ENCODE results near the gene SLC7A9.
"Not testable (repeated sequence)": the region's sequence is repeated elsewhere in the genome, so short reads cannot be mapped to it uniquely, and the experiment has no call there.

SLC7A9 gene

DNA sequence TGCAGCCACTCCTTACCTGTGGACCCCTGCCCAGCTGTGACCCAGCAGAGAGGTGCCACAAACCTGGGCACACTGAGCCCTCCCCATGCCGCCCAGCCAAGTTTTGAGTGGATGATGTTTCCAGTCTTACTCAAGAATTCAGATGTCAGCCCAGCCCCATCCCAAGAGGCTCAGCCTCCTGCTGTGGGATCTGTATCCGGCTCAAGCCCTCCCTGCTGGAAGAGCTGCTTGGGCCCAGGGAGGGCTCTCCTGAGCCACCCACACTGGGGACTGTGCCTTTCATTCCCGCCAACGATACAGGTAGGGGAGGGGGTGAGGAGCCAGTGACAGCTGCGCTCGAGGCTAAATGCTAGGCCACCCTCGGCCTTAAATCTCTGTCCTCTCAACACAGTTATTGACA lies 5.9 kb upstream of the SLC7A9 start:
- H3K4me3 ChIP-seq (ENCODE audit: low read length in 2 of 2), result no peak overlapping the region
- peaks cover 4 to 8% of the 10 kb centered on the region in 2 donors for H3K27me3 ChIP-seq (ENCODE audit: control insufficient read depth in 2 of 2, insufficient read depth in 2 of 2, low read length in 2 of 2)

DNA sequence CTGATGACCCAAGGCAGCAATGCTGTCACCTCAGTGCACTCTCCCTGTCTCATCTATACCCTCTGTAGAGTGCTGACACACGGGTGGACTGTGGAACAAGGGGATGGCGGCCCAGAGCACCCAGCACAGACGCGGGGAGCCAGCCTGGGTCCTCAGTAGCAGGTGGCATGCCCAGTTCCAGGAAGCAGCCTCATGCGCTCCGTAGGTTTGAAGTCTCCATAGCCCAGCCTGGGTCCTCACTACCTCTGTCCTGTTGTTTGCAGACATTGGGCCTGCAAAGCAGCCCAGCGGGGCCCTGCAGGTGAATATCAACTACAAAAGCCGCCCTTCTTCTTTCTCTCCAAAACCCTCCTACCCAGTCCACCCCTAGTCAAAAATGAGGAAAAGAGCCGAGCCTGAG lies 5.0 kb upstream of the SLC7A9 start:
- H3K27me3 ChIP-seq (ENCODE audit: control insufficient read depth in 2 of 2, insufficient read depth in 2 of 2, low read length in 2 of 2), result peaks cover 4 to 9% of the 10 kb centered on the region in 2 donors
- H3K27ac ChIP-seq (ENCODE audit: low read depth in 2 of 2, low read length in 2 of 2), result no peak overlapping the region
- H3K9ac ChIP-seq (ENCODE audit: low read depth in 1 of 2, low read length in 2 of 2), result no peak overlapping the region
- H3K4me1 ChIP-seq (ENCODE audit: control insufficient read depth in 2 of 2, insufficient read depth in 2 of 2, low read length in 2 of 2), result peaks cover 9 to 26% of the 10 kb centered on the region in 2 donors
- H3K9me3 ChIP-seq (ENCODE audit: control insufficient read depth in 2 of 2, low read length in 2 of 2), result no peaks in the 10 kb centered on the region
- no peak overlapping the region for H3K4me3 ChIP-seq (ENCODE audit: low read length in 2 of 2)
- H3K36me3 ChIP-seq (ENCODE audit: control insufficient read depth in 2 of 2, insufficient read depth in 2 of 2, low read length in 2 of 2), result no peaks in the 10 kb centered on the region

More for the DNA sequence above, 5.9 kb upstream of the SLC7A9 start:
- Histone ChIP-seq H3K27ac (ENCODE audit: low read depth in 2 of 2, low read length in 2 of 2) (no peak overlapping the region), H3K36me3 (ENCODE audit: control insufficient read depth in 2 of 2, insufficient read depth in 2 of 2, low read length in 2 of 2) (no peaks in the 10 kb centered on the region), H3K4me1 (ENCODE audit: control insufficient read depth in 2 of 2, insufficient read depth in 2 of 2, low read length in 2 of 2) (peaks cover 9 to 26% of the 10 kb centered on the region in 2 donors), H3K9me3 (ENCODE audit: control insufficient read depth in 2 of 2, low read length in 2 of 2) (no peaks in the 10 kb centered on the region), H3K9ac (ENCODE audit: low read depth in 1 of 2, low read length in 2 of 2) (no peak overlapping the region)

DNA sequence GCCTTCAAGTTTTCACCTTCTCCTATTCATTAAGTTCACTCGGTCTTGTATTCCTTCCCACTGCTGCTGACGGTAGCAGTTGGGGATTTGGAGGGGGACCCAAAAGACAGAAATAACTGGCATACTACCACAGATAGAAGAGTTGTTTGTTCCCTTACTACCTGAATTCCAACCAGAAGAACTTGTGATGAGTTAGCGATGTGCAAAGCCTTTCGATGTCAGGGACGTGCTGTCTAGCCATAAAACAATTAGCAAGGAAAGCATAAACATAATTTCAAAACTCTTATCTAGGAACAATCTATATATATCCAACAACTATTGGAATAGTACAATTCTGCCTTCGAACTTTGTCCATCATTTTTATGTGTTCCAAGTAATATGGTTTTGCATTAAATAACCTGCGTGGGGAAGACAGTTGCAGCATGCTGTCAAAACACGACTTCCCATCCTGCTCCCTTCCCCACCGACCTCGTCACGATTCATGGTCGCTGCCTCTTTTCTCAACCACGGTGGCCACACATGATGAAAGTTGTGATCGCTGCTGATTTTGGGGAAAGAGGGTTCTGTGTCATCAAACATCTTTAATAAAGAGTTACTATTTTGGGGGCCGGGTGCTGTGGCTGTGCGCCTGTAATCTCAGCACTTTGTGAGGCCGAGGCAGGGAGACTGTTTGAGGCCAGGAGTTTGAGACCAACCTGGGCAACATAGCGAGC lies 3.8 kb upstream of the SLC7A9 start:
- Histone ChIP-seq H3K4me1 (ENCODE audit: control insufficient read depth in 2 of 2, insufficient read depth in 2 of 2, low read length in 2 of 2) (peaks cover 9 to 26% of the 10 kb centered on the region in 2 donors), H3K27me3 (ENCODE audit: control insufficient read depth in 2 of 2, insufficient read depth in 2 of 2, low read length in 2 of 2) (peaks cover 4 to 9% of the 10 kb centered on the region in 2 donors), H3K4me3 (ENCODE audit: low read length in 2 of 2) (no peak overlapping the region), H3K9me3 (ENCODE audit: control insufficient read depth in 2 of 2, low read length in 2 of 2) (no peaks in the 10 kb centered on the region), H3K9ac (ENCODE audit: low read depth in 1 of 2, low read length in 2 of 2) (no peak overlapping the region), H3K27ac (ENCODE audit: low read depth in 2 of 2, low read length in 2 of 2) (no peak overlapping the region), H3K36me3 (ENCODE audit: control insufficient read depth in 2 of 2, insufficient read depth in 2 of 2, low read length in 2 of 2) (no peaks in the 10 kb centered on the region)

DNA sequence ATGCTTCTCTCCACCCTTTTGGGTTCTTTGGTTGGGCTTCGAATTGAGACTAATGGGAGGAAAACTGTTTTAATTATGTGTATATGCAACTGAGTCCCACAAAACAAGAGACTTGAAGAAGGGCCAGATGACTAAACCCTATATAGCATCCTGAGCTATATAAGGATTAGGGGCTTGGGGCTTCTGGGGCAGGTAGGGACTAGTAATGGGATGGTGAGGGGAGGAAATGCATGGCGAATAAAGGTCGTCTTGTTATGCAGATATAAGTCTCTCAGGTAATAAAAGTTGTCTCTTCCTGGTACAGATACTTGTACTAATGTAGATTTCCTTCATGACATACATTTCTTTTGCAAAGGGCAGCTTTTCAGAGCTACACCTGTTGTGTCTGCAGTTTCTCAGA lies 2.8 kb upstream of the SLC7A9 start:
- H3K27me3 ChIP-seq (ENCODE audit: control insufficient read depth in 2 of 2, insufficient read depth in 2 of 2, low read length in 2 of 2), result peaks cover 4 to 9% of the 10 kb centered on the region in 2 donors
- no peaks in the 10 kb centered on the region for H3K9me3 ChIP-seq (ENCODE audit: control insufficient read depth in 2 of 2, low read length in 2 of 2)
- H3K4me3 ChIP-seq (ENCODE audit: low read length in 2 of 2), result no peak overlapping the region
- no peak overlapping the region for H3K27ac ChIP-seq (ENCODE audit: low read depth in 2 of 2, low read length in 2 of 2)
- H3K4me1 ChIP-seq (ENCODE audit: control insufficient read depth in 2 of 2, insufficient read depth in 2 of 2, low read length in 2 of 2), result peaks cover 9 to 26% of the 10 kb centered on the region in 2 donors
- no peaks in the 10 kb centered on the region for H3K36me3 ChIP-seq (ENCODE audit: control insufficient read depth in 2 of 2, insufficient read depth in 2 of 2, low read length in 2 of 2)
- no peak overlapping the region for H3K9ac ChIP-seq (ENCODE audit: low read depth in 1 of 2, low read length in 2 of 2)

DNA sequence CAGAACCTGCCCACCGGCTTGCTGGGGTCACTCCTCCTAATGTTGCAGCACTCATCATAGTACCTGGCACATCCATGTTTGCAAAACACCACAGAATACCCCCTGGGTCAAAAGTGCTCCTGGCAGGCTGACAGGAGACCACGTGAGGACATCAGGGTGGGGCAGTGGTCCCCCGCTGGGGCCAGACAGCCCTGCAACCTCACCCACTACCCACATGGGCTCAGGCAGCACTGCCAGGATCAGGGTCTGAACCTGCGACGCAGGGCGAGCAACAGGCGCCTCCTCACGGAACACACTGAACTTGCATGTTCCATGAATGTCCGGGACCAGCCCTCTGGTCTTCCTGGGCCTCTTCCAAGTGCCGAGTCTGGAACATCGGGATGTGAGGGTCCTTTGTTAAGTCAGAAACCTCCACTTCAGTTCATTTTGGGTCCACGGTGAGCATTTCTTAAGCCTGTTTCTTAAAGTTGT lies 1.4 kb upstream of the SLC7A9 start:
- H3K36me3 ChIP-seq (ENCODE audit: control insufficient read depth in 2 of 2, insufficient read depth in 2 of 2, low read length in 2 of 2), result no peaks in the 10 kb centered on the region
- no peak overlapping the region for H3K4me3 ChIP-seq (ENCODE audit: low read length in 2 of 2)
- H3K9me3 ChIP-seq (ENCODE audit: control insufficient read depth in 2 of 2, low read length in 2 of 2), result no peaks in the 10 kb centered on the region
- no peak overlapping the region for H3K9ac ChIP-seq (ENCODE audit: low read depth in 1 of 2, low read length in 2 of 2)
- peaks cover 4 to 9% of the 10 kb centered on the region in 2 donors for H3K27me3 ChIP-seq (ENCODE audit: control insufficient read depth in 2 of 2, insufficient read depth in 2 of 2, low read length in 2 of 2)
- peaks cover 3 to 14% of the 10 kb centered on the region in 2 donors for H3K4me1 ChIP-seq (ENCODE audit: control insufficient read depth in 2 of 2, insufficient read depth in 2 of 2, low read length in 2 of 2)
- no peak overlapping the region for H3K27ac ChIP-seq (ENCODE audit: low read depth in 2 of 2, low read length in 2 of 2)

- no peaks in the 10 kb centered on the region for H3K36me3 ChIP-seq (ENCODE audit: control insufficient read depth in 2 of 2, insufficient read depth in 2 of 2, low read length in 2 of 2)
- peaks cover 3 to 14% of the 10 kb centered on the region in 2 donors for H3K4me1 ChIP-seq (ENCODE audit: control insufficient read depth in 2 of 2, insufficient read depth in 2 of 2, low read length in 2 of 2)
- H3K27me3 ChIP-seq (ENCODE audit: control insufficient read depth in 2 of 2, insufficient read depth in 2 of 2, low read length in 2 of 2), result peaks cover 4 to 9% of the 10 kb centered on the region in 2 donors
- no peak overlapping the region for H3K4me3 ChIP-seq (ENCODE audit: low read length in 2 of 2)
- no peaks in the 10 kb centered on the region for H3K9me3 ChIP-seq (ENCODE audit: control insufficient read depth in 2 of 2, low read length in 2 of 2)
- H3K27ac ChIP-seq (ENCODE audit: low read depth in 2 of 2, low read length in 2 of 2), result no peak overlapping the region
- H3K9ac ChIP-seq (ENCODE audit: low read depth in 1 of 2, low read length in 2 of 2), result no peak overlapping the region
These were observed 503 bp upstream of the SLC7A9 start for GRCh38 chr19:32869966-32870573.

DNA sequence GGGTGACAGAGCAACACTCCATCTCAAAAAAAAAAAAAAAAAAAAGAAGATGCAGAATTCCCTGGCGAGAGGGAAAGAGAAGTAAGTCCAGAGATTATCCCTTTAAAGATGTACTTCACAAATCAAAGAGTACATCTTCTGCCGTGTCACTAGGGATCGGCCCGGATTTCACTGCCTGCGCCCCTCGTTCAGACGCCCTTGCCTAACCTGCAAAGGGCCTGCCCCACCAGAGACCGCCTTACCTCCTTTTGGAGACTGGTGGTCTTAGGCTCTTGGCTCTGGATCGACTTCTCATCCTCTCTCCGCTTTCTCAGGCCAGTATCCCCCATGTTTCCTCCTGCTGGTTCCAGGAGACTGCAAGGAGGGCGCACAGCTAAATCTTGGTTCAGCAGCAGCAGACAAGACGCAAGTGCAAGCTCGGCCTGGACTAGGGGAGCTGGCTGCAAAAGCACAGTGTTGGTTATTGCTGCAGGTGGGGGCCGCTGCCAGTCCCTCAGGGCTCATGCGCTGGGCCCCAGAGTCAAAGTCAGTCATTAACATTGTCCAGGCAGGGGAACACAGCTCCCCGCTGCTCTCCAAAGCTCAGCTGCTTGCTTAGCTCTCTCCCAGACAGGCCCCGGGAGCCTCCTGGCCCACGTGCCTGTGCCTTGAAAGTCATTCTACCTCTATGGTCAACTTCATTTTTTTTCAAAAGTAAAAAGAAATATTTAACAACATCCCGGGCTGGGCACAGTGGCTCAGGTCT lies 1.2 kb downstream of the SLC7A9 start:
- Histone ChIP-seq H3K9ac (ENCODE audit: low read depth in 1 of 2, low read length in 2 of 2) (no peak overlapping the region), H3K27me3 (ENCODE audit: control insufficient read depth in 2 of 2, insufficient read depth in 2 of 2, low read length in 2 of 2) (peaks cover 4 to 9% of the 10 kb centered on the region in 2 donors), H3K4me3 (ENCODE audit: low read length in 2 of 2) (no peak overlapping the region), H3K36me3 (ENCODE audit: control insufficient read depth in 2 of 2, insufficient read depth in 2 of 2, low read length in 2 of 2) (no peaks in the 10 kb centered on the region), H3K9me3 (ENCODE audit: control insufficient read depth in 2 of 2, low read length in 2 of 2) (no peaks in the 10 kb centered on the region), H3K27ac (ENCODE audit: low read depth in 2 of 2, low read length in 2 of 2) (no peak overlapping the region), H3K4me1 (ENCODE audit: control insufficient read depth in 2 of 2, insufficient read depth in 2 of 2, low read length in 2 of 2) (peaks cover 3 to 5% of the 10 kb centered on the region in 2 donors)

DNA sequence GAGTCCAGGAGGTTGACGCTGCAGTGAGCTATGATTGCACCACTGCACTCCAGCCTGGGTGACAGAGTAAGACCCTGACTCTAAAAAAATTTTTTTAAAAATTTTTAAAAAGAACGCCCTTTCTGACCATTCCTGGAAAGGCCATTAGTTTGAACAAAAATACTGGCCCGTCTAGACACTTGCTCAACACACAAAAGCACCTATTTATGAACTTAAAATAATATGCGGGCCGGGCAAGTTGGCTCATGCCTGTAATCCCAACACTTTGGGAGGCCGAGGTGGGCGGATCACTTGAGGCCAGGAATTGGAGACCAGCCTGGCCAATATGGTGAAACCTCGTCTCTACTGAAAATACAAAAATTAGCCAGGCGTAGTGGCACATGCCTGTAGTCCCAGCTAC lies 2.1 kb downstream of the SLC7A9 start:
- H3K4me3 ChIP-seq (ENCODE audit: low read length in 2 of 2), result not testable (repeated sequence)

DNA sequence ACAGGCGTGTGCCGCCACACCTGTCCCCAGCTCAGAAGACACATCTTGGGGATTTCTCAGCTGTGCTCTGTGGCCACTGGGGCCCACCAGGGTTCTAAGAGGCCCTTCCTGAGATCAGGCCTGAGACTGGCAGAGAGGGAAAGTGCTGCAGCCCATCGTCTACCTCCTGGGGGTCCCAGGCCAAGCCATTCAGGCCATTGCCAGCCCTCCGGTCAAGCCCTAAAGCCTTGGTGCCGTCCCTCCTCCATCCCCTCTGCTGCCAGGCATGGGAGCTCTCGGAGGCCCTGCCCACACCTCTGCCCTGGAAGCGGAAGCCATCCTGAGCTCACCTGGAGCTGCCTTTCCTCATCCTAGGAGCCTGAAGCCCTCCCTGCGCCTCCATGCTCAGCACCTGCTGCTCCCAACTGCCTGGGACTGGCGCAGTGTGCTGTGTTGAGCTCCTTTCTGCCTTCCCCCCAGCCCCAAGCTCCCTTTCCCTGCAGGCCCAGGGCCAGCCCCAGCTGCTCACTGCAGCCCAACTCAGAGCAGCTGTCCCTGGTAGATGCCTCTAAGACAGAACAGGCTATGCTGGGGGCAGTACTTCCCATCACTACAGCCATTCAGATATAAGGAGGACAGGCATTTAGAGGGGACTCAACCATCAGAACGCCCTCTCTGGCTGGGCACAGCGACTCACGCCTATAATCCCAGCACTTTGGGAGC lies 2.9 kb downstream of the SLC7A9 start:
- Histone ChIP-seq H3K27ac (ENCODE audit: low read depth in 2 of 2, low read length in 2 of 2) (no peak overlapping the region), H3K4me3 (ENCODE audit: low read length in 2 of 2) (no peak overlapping the region), H3K4me1 (ENCODE audit: control insufficient read depth in 2 of 2, insufficient read depth in 2 of 2, low read length in 2 of 2) (no peaks in the 10 kb centered on the region), H3K27me3 (ENCODE audit: control insufficient read depth in 2 of 2, insufficient read depth in 2 of 2, low read length in 2 of 2) (peaks cover 4 to 9% of the 10 kb centered on the region in 2 donors), H3K36me3 (ENCODE audit: control insufficient read depth in 2 of 2, insufficient read depth in 2 of 2, low read length in 2 of 2) (no peaks in the 10 kb centered on the region), H3K9me3 (ENCODE audit: control insufficient read depth in 2 of 2, low read length in 2 of 2) (no peaks in the 10 kb centered on the region), H3K9ac (ENCODE audit: low read depth in 1 of 2, low read length in 2 of 2) (no peak overlapping the region)

More for the DNA sequence above, 2.1 kb downstream of the SLC7A9 start:
- H3K9me3 ChIP-seq (ENCODE audit: control insufficient read depth in 2 of 2, low read length in 2 of 2); H3K4me1 ChIP-seq (ENCODE audit: control insufficient read depth in 2 of 2, insufficient read depth in 2 of 2, low read length in 2 of 2); H3K27me3 ChIP-seq (ENCODE audit: control insufficient read depth in 2 of 2, insufficient read depth in 2 of 2, low read length in 2 of 2); H3K9ac ChIP-seq (ENCODE audit: low read depth in 1 of 2, low read length in 2 of 2); H3K27ac ChIP-seq (ENCODE audit: low read depth in 2 of 2, low read length in 2 of 2); H3K36me3 ChIP-seq (ENCODE audit: control insufficient read depth in 2 of 2, insufficient read depth in 2 of 2, low read length in 2 of 2): not testable (repeated sequence)
